LNCAP (cell line): ENCODE data around the gene OPRM1.

Experiments used
- TF ChIP-seq, protein P1 (sequence below): fragments of 450-650 bp; IDR thresholded peaks from 2 replicates; pipeline ENCODE4 v1.5.1; 2017; ENCODE audit warnings: mild to moderate bottlenecking

OPRM1 gene

DNA sequence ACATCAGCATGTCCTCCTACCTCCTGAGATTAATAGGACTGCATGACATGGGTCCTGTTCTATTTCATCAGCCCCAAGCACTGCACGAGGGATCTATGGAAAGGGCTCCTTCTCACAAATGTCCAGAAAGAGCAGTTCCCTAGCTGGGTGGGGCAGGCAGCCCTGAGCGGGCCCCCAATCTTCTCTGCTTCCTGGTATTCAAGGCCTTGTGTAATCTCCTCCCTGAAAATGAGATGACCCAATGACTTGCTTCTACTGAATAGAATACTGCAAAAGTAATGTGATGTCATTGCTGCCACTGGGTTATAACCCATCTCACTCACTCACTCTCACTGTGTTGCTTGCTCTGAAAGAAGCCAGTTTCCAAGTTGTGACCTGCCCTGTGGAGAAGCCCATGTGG, 126.4 kb downstream of the OPRM1 start:
- TF ChIP-seq, protein P1, sequence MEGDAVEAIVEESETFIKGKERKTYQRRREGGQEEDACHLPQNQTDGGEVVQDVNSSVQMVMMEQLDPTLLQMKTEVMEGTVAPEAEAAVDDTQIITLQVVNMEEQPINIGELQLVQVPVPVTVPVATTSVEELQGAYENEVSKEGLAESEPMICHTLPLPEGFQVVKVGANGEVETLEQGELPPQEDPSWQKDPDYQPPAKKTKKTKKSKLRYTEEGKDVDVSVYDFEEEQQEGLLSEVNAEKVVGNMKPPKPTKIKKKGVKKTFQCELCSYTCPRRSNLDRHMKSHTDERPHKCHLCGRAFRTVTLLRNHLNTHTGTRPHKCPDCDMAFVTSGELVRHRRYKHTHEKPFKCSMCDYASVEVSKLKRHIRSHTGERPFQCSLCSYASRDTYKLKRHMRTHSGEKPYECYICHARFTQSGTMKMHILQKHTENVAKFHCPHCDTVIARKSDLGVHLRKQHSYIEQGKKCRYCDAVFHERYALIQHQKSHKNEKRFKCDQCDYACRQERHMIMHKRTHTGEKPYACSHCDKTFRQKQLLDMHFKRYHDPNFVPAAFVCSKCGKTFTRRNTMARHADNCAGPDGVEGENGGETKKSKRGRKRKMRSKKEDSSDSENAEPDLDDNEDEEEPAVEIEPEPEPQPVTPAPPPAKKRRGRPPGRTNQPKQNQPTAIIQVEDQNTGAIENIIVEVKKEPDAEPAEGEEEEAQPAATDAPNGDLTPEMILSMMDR, result no peak

DNA sequence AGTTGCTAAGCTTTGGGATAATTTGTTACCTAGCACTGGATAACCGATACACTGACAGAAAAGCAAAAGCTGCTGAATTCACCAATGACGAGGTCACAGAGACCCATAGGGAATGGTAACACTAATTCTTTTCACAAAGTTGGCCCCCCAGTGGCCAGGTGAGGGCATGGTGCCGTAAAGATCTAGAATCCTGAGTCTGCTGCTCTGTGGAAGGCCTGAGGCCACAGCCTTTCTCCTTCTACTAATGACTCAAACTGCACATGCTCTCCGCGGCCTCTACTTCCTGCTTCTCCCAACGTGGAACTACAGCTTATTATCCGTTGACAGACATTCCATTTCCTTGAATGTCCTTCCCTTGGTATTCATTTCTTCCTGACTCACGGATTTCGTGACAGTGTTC, 127.1 kb downstream of the OPRM1 start:
- TF ChIP-seq, protein P1, result no peak

GRCh38 chr6:154167126-154167525, 128.1 kb downstream of the OPRM1 start:
- TF ChIP-seq, protein P1, result no peak

GRCh38 chr6:154169193-154169847, 130.3 kb downstream of the OPRM1 start:
- TF ChIP-seq, protein P1, result no peak

- TF ChIP-seq, protein P1, result no peak
These were observed 131.1 kb downstream of the OPRM1 start for GRCh38 chr6:154170106-154170505.

- TF ChIP-seq, protein P1, result no peak
These were observed 140.4 kb downstream of the OPRM1 start for GRCh38 chr6:154179434-154179833.

DNA sequence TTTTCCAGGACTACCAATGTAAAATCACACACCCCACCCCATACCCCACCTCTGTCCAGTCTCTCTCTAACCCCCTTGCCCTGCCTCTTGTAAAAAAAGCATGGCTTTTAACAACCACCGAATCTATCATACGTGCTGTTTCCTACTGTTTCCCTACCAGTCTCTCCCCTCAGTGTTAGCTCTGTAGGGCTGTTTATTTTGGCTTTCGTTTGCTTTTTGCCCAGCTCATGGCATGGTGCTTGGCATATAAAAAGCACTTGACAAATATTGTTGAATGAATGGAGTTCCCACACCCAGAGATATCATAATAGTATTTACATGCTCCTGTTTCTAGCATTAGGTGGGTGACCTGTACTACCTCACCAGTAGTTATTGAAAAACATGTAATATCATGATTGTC, 148.2 kb downstream of the OPRM1 start:
- TF ChIP-seq, protein P1, result no peak

DNA sequence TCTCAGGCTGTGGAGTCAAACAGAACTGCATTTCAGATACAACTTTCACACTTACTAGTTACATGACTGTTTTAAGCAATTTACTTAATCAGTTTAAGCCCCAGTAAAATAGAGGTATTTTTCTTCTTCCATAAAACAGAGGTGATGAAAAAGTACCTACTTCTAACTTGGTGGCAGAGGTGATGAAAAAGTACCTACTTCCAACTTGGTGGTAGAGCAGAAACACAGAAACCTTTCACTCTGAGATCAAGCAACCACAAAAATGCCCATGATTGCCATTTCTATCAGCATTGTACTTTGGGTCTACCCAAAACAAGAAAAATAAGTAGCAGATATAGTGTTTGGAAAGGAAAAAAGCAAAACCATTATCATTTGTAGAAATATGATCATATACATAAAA, 148.7 kb downstream of the OPRM1 start:
- TF ChIP-seq, protein P1, result no peak
